Measurements from ENCODE around the gene VPS33B.
A peak's percentile ranks its signal among the peaks of the same experiment; 100 is the strongest.

Gene VPS33B

DNA sequence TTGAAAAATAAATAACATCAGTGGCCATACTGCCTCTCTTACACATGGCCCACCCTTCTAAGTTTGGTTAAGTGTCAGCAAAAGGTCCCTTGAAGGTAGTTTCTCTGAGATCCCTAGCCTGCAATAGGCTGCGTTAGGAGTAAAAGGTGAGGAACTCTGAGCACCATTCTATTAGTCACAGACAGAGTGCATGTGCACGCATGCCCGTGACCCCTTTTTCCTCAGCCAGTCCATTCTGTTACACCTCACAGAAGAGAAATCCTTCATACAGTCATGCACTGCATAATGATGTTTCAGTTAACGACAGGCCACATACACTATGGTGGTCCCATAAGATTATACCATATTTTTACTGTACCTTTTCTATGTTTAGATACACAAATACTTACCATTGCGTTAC is 55.2 kb downstream of the VPS33B start:
- Histone ChIP-seq H3K4me3 (ENCODE audit: low read length, poor library complexity, severe bottlenecking) (no peak overlapping the region), H3K36me3 (ENCODE audit: insufficient read depth, low read length) (peaks cover 69% of the 10 kb centered on the region), H3K27me3 (ENCODE audit: insufficient read depth, low read length, poor library complexity, severe bottlenecking) (no peaks in the 10 kb centered on the region)

DNA sequence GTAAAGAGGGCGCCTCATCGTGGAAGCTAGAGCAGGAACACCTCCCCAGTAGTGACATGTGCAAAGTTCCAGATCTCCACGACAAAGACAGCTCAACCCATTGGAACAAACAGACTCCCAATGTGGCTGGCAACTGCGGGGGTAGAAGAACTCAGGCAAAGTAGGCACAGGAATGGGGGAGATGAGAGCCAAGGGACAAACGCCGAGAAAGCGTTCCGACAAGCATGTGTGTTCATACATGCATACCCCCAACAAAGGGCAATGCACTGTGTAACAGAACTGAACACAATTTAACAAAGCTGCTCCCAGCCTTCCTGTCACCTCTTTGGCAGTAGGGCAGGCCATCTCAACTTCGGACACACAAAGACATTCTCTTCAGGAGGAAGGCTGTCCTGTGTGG is 56.1 kb downstream of the VPS33B start:
- Histone ChIP-seq H4K20me1 (ENCODE audit: insufficient read depth, low read length, poor library complexity, severe bottlenecking) (peaks cover 5% of the 10 kb centered on the region), H3K27me3 (ENCODE audit: insufficient read depth, low read length, poor library complexity, severe bottlenecking) (no peaks in the 10 kb centered on the region), H3K4me3 (ENCODE audit: low read length, poor library complexity, severe bottlenecking) (no peak overlapping the region), H3K4me1 (ENCODE audit: insufficient read depth, low read length, poor library complexity, severe bottlenecking) (no peaks in the 10 kb centered on the region), H3K9me2 (replicated peaks; ENCODE audit: low read depth, low read length) (no peaks in the 10 kb centered on the region), H3F3A (ENCODE audit: low read depth) (0 out of 2 replicates have a peak, but pooled peaks cover 2% of the 10 kb centered on the region), H3K9ac (ENCODE audit: low read depth, low read length, poor library complexity, severe bottlenecking) (no peak overlapping the region), H3K36me3 (ENCODE audit: insufficient read depth, low read length) (peaks cover 75% of the 10 kb centered on the region), H3K79me2 (ENCODE audit: insufficient read depth, low read length) (peaks cover 11% of the 10 kb centered on the region; the same call in 1 of the 2 replicates), H2AFZ (ENCODE audit: low read length) (no peak overlapping the region), H3K9me3 (ENCODE audit: insufficient read depth, low read depth, low read length) (no peaks in the 10 kb centered on the region), H3K4me2 (ENCODE audit: low read depth, low read length, poor library complexity, severe bottlenecking) (no peak overlapping the region)
- no peak for TF ChIP-seq CTCF (conservative IDR thresholded peaks at IDR 0.05; ENCODE audit: low read length)
- no peak for TF ChIP-seq EZH2phosphoT487 (IDR thresholded peaks at IDR 0.05; ENCODE audit: borderline replicate concordance)

More for the DNA sequence above, 55.2 kb downstream of the VPS33B start:
- Histone ChIP-seq H3K4me1 (ENCODE audit: insufficient read depth, low read length, poor library complexity, severe bottlenecking) (no peaks in the 10 kb centered on the region), H3K4me2 (ENCODE audit: low read depth, low read length, poor library complexity, severe bottlenecking) (no peak overlapping the region), H3K9ac (ENCODE audit: low read depth, low read length, poor library complexity, severe bottlenecking) (no peak overlapping the region), H3K9me3 (ENCODE audit: insufficient read depth, low read depth, low read length) (no peaks in the 10 kb centered on the region), H2AFZ (ENCODE audit: low read length) (no peak overlapping the region), H3K9me2 (replicated peaks; ENCODE audit: low read depth, low read length) (no peaks in the 10 kb centered on the region), H4K20me1 (ENCODE audit: insufficient read depth, low read length, poor library complexity, severe bottlenecking) (peaks cover 5% of the 10 kb centered on the region), H3F3A (ENCODE audit: low read depth) (0 out of 2 replicates have a peak, but pooled peaks cover 2% of the 10 kb centered on the region), H3K79me2 (ENCODE audit: insufficient read depth, low read length) (peaks cover 11% of the 10 kb centered on the region; the same call in 1 of the 2 replicates)
- TF ChIP-seq CTCF (conservative IDR thresholded peaks at IDR 0.05; ENCODE audit: low read length): no peak
- TF ChIP-seq EZH2phosphoT487 (IDR thresholded peaks at IDR 0.05; ENCODE audit: borderline replicate concordance): no peak

DNA sequence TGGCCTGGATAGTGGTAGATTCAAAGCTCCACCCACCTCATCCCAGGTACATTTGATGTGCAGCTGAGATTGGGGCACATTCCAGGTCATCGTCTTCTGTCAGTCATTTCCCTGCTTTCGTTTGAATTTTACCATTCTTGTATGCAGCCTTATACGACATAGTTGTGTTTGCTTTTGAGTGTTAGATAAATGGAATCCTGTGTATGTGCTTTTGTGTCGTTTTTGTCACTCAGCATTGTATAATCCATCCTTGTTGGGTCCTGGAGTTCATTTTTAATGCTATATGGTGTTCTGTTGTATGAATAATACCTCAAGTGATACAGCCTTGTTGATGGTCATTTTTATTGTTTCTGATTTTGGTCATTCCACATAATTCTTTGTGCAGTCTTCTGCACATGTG is 60.4 kb downstream of the VPS33B start:
- Histone ChIP-seq H3K79me2 (ENCODE audit: insufficient read depth, low read length) (peaks cover 29% of the 10 kb centered on the region), H3K27me3 (ENCODE audit: insufficient read depth, low read length, poor library complexity, severe bottlenecking) (no peaks in the 10 kb centered on the region), H3F3A (ENCODE audit: low read depth) (0 out of 2 replicates have a peak, but pooled peaks cover 2% of the 10 kb centered on the region), H3K9ac (ENCODE audit: low read depth, low read length, poor library complexity, severe bottlenecking) (no peak overlapping the region), H2AFZ (ENCODE audit: low read length) (no peak overlapping the region), H3K36me3 (ENCODE audit: insufficient read depth, low read length) (peaks cover 52% of the 10 kb centered on the region; the same call in 1 of the 2 replicates), H3K9me3 (ENCODE audit: insufficient read depth, low read depth, low read length) (no peaks in the 10 kb centered on the region), H3K4me1 (ENCODE audit: insufficient read depth, low read length, poor library complexity, severe bottlenecking) (peaks cover 1% of the 10 kb centered on the region), H3K4me2 (ENCODE audit: low read depth, low read length, poor library complexity, severe bottlenecking) (peak overlapping the region; percentile 2), H3K4me3 (ENCODE audit: low read length, poor library complexity, severe bottlenecking) (no peak overlapping the region), H4K20me1 (ENCODE audit: insufficient read depth, low read length, poor library complexity, severe bottlenecking) (no peaks in the 10 kb centered on the region), H3K9me2 (replicated peaks; ENCODE audit: low read depth, low read length) (no peaks in the 10 kb centered on the region)
- no peak for TF ChIP-seq CTCF (conservative IDR thresholded peaks at IDR 0.05; ENCODE audit: low read length)

Measured in Loucy (cell line).